ENCODE data around the gene CDH16.

GRCh38 chr16:66891797-66892196 lies 26.9 kb downstream of the CDH16 start:
- TF ChIP-seq, protein P1, sequence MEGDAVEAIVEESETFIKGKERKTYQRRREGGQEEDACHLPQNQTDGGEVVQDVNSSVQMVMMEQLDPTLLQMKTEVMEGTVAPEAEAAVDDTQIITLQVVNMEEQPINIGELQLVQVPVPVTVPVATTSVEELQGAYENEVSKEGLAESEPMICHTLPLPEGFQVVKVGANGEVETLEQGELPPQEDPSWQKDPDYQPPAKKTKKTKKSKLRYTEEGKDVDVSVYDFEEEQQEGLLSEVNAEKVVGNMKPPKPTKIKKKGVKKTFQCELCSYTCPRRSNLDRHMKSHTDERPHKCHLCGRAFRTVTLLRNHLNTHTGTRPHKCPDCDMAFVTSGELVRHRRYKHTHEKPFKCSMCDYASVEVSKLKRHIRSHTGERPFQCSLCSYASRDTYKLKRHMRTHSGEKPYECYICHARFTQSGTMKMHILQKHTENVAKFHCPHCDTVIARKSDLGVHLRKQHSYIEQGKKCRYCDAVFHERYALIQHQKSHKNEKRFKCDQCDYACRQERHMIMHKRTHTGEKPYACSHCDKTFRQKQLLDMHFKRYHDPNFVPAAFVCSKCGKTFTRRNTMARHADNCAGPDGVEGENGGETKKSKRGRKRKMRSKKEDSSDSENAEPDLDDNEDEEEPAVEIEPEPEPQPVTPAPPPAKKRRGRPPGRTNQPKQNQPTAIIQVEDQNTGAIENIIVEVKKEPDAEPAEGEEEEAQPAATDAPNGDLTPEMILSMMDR (conservative IDR thresholded peaks at IDR 0.05; ENCODE audit: low read length), result no peak
- no peak for TF ChIP-seq EZH2phosphoT487 (IDR thresholded peaks at IDR 0.05; ENCODE audit: borderline replicate concordance)

Data from Loucy (cell line).